ENCODE data around the gene HAUS2.
A peak's percentile ranks its signal among the peaks of the same experiment; 100 is the strongest.
"Not testable (repeated sequence)": the region's sequence is repeated elsewhere in the genome, so short reads cannot be mapped to it uniquely, and the experiment has no call there.

Gene HAUS2

GRCh38 chr15:42576040-42576594, 27.5 kb downstream of the HAUS2 start:
- no peak for DNase-seq (ENCODE audit: low spot score)

- no peak for DNase-seq (ENCODE audit: low spot score)
These were observed 28.1 kb downstream of the HAUS2 start for GRCh38 chr15:42576776-42577175.

DNA sequence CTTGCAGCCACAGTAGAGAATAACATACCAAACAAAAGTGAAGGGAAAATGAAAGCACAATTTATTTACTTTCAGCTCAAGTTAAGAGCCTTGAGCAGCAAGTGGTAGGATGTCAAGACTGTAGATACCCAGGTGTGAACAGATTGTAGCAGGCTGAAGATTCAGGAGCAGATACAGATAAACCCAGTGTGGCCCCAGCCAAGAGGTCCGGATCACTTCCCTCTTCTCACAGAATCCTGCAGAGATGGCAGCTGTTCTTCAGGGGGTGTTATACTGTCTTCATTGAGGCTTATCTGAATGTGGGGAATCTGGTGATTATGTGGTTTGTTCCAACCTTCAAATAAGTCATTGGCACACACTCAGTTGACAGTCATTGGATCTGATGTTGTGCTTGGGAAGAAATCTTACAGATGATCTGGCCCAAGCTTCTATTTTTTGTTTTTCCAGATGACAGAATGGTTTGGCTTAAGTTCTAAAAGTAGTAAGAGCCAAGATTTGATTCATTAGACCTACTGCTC, 28.9 kb downstream of the HAUS2 start:
- peak; percentile 45 for DNase-seq (ENCODE audit: low spot score)

DNA sequence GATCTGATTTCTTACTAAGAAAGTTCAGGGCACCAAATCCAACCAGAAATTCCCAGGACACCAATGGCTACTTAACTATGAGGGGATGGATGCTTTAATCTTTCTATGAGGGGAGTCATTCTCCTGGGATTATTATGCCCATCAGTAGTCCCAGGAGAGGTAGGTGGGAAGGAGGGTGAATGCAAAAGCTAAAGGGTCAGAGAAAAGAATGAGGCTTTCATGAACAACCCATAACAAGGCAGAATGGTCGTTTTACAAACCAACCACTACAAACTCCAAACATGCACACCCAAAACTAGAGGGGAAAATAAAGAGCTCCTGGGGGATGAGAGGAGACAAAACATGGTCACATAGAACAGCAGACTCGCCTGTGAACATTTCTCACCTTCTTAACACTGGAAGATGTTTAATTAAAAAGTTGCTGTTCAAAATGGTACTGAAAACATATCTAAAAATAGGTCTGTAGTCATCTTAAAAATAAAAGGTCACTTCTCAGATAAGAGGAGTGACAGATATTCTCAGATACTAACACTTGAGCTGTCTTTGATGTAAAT, 30.4 kb downstream of the HAUS2 start:
- DNase-seq (ENCODE audit: low spot score), result no peak

DNA sequence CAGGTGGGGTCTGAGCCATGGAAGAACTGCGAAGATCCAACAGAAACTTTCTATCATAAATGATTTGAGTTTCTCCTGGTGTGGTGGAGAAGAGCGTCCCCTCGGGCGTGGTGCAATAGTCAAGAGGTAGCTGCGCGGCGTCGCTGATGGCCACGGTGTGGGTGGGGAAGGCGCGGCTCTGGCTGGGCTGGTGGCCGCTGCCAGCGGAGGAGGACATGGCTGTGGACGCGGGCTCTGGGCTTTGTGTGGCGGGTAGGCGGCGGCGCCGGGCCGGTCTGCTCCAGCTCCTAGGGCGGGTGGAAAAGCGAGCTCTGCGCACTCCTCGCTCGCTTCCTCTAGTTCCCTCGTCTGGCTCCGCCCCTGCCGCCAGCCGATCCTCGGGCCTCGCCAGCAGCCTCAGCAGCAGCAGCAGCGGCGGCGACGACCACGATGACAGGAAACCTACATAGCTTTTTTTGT, 32.7 kb downstream of the HAUS2 start:
- peak; percentile 73 for DNase-seq (ENCODE audit: low spot score)

DNA sequence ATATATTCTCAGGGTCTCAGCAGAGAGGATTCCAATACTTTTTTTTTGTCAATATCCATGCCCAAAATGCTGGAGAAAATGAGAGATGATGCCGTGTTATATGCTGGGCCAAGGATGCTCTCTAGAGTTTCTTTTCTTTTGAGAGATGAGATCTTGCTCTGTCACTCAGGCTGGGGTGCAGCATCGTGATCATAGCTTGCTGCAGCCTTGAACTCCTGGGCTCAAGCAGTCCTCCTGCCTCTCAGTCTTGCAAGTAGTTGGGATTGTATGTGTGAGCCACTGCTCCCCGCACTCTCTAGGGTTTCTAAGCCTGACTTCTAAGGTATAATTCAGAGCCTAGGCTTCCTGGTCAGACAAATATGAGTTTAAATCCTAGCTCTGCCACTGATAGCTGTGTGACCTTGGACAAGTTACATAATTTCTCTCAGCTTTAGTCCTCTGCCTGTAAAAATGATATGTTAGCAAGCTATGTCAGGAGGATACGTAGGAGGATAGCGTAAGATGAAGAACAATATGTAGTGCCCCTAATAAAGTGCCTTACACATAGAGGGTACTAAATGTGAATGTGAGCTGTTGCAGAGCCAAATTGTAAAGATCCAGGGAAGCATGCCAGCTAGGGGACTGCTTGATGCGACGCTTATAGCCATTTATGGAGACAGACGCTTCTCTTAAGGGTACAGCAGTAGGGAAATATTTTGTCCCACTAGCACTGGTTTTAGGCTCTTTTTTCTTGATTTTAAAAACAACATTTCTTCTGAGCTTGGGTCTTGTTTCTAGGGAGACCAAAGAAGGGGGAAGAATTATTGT, 34.1 kb downstream of the HAUS2 start:
- DNase-seq (ENCODE audit: low spot score), result no peak

DNA sequence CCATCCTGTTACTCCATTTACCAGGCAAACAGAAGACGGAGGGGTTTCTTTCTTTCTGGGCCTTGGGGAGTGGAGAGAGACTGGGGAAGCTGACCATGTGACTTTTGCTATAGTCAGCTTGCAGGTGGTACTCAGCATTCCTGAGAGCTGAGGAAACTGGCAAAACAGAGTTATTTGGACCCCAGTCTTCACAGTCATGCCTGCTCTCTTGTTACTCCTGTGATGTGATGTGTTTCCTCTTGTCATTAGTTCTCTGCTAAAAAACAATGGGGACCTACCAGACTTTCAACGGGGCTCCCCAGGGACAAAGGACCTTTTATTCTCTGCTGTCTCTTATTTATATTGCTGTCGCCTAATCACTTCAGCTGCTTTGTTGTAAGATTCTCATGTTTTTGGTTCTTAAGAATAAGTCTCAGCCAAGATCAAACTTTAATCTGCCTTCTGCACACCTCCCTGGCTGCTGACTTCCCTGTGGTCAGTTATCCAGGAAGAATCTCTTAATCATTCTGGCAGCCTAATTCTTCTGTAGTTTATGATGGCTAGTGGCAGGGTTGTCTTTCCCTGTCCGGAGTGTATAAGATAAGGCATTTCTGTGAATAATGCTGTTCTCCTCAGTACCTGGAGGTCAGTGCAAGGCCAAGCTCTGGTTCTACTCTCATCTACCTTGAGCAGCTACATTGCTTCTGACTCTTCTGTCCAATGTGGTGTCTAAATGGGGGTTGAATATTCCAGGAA, 35.6 kb downstream of the HAUS2 start:
- no peak for DNase-seq (ENCODE audit: low spot score)

DNA sequence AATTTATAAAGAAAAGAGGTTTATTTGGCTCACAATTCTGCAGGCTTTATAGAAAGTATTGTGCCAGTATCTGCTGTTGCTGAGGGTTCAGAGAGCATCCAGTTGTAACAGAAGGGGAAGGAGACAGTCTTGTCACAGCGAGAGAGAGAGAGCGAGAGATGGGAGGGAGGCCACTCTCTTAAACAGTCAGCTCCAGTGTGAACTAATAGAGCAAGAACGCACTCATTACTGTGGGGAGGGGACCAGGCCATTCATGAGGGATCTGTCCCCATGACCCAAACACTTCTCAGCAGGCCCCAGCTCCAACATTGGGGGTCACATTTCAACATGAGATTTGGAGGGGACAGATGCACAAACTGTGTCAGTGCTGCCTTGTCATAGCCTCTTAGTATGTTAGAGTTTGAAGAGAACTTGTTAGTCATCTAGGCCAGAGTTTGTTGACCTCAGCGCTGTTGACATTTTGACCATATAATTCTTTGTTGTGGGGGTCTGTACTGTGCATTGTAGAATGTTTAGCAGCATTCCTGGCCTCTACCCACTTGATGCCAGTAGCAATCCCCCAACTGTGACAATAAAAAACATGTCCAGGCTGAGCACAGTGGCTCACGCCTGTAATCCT, 42.1 kb downstream of the HAUS2 start:
- no peak for DNase-seq (ENCODE audit: low spot score)

- DNase-seq (ENCODE audit: low spot score), result peak; percentile 76
These were observed 42.7 kb downstream of the HAUS2 start for GRCh38 chr15:42591238-42591934.

- no peak for DNase-seq (ENCODE audit: low spot score)
These were observed 44.1 kb downstream of the HAUS2 start for GRCh38 chr15:42592716-42593115.

DNA sequence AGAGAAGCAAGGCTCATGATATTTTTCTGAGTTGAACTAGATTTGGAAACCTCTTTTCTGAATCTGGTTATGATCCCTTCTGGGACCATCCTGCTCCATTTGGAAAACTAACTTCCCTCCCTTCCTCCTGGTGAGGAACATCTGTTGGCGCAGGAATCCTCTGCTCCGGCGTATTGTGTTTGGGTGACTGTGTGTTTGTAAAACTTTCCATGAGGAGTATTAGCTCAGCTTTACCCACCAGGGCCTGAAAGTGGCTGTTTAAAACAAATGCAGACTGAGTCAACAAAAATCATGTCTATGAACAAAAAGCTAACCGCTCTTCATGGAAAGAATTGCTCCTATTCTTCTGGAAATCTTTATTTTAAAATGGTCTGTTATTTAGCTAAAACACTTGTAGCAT, 44.5 kb downstream of the HAUS2 start:
- DNase-seq (ENCODE audit: low spot score), result peak; percentile 68

DNA sequence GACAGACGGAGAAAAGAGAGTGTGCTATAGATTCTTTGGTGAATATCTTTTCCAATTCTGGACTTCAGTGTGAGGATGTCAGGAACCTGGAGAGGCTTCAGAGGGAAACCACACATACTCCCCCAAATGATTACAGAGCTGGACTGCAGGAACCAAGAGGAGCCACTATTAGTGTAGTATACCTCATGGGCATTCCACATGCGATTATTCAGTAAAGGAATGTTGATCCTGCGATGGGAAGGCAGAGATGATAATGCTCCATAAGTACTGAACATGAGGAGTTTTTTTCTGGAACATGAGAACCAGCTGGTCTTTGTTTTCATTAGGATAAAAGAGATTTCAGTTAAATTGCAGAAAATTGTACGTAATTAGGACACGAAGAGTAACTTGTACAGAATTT, 45.5 kb downstream of the HAUS2 start:
- DNase-seq (ENCODE audit: low spot score), result no peak

GRCh38 chr15:42595626-42596240, 47.1 kb downstream of the HAUS2 start:
- DNase-seq (ENCODE audit: low spot score), result no peak

DNA sequence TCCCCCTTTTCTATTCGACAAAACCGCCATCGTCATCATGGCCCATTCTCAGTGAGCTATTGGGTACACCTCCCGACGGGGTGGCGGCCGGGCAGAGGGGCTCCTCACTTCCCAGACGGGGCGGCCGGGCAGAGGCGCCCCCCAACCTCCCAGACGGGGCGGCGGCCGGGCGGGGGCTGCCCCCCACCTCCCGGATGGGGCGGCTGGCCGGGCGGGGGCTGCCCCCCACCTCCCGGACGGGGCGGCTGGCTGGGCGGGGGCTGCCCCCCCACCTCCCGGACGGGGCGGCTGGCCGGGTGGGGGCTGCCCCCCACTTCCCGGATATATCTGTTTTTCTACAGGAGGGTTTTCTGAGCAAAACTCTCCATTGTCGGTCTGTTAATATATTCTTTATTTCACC, 52.7 kb downstream of the HAUS2 start:
- DNase-seq (ENCODE audit: low spot score), result not testable (repeated sequence)

DNA sequence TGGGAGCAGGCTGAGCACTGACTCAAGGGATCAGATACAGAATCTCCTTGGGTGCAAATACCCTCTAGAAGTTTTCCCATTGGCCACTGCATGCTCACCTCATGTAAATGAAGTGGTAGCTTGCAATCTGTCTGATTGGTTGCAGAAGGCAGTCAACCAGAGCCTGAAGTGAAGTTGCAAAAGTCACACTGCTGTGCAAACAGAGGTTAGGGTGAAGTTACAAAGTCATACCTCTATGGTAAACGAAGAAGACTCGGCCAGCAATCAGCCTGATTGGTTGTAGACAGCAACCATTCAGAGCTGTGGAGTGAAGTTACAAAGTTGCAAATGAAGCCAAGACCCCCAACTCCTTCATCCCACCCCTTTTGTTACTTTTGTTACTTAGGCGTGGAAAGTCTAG, 53.9 kb downstream of the HAUS2 start:
- DNase-seq (ENCODE audit: low spot score), result no peak

GRCh38 chr15:42603978-42604377, 55.3 kb downstream of the HAUS2 start:
- no peak for DNase-seq (ENCODE audit: low spot score)

- peak; percentile 42 for DNase-seq (ENCODE audit: low spot score)
These were observed 56.5 kb downstream of the HAUS2 start for GRCh38 chr15:42604894-42605744.

GRCh38 chr15:42605796-42606195, 57.2 kb downstream of the HAUS2 start:
- no peak for DNase-seq (ENCODE audit: low spot score)

GRCh38 chr15:42608110-42608531, 59.5 kb downstream of the HAUS2 start:
- DNase-seq (ENCODE audit: low spot score), result peak; percentile 7
